Cerebellar cortex (tissue), 1 donor: ENCODE data around the gene SLC1A4.

ENCODE experiments used
- DNase-seq: peaks from one replicate; pipeline ENCODE4 v3.0.0-alpha.2; 2015; ENCODE audit warnings: low spot score

SLC1A4 gene

GRCh38 chr2:65054749-65055421 is 65.7 kb downstream of the SLC1A4 start:
- no peak for DNase-seq

GRCh38 chr2:65055422-65056214 is 66.4 kb downstream of the SLC1A4 start:
- DNase-seq: no peak

GRCh38 chr2:65056215-65057053 is 67.2 kb downstream of the SLC1A4 start, which contains the start of gene CEP68:
TSS of gene CEP68 (plus strand) at chr2:65056416. CDS start at chr2:65069445, 13,029 bp downstream.
- DNase-seq: peak; percentile 98

GRCh38 chr2:65057054-65057375 is 67.8 kb downstream of the SLC1A4 start:
- DNase-seq: peak; percentile 31

- peak; percentile 25 for DNase-seq
Observed at GRCh38 chr2:65057391-65058052, 68.3 kb downstream of the SLC1A4 start.

GRCh38 chr2:65059071-65059470 is 69.9 kb downstream of the SLC1A4 start:
- DNase-seq: no peak

GRCh38 chr2:65061146-65061909 is 72.1 kb downstream of the SLC1A4 start:
- no peak for DNase-seq

- no peak for DNase-seq
Observed at GRCh38 chr2:65061910-65062339, 72.7 kb downstream of the SLC1A4 start.

- no peak for DNase-seq
Observed at GRCh38 chr2:65062843-65063825, 73.9 kb downstream of the SLC1A4 start.

- DNase-seq: peak; percentile 67
Observed at GRCh38 chr2:65064728-65065552, 75.7 kb downstream of the SLC1A4 start.

GRCh38 chr2:65067806-65068553 is 78.8 kb downstream of the SLC1A4 start:
- peak; percentile 42 for DNase-seq

GRCh38 chr2:65069439-65069824 is 80.2 kb downstream of the SLC1A4 start:
- DNase-seq: no peak

GRCh38 chr2:65070172-65070830 is 81.1 kb downstream of the SLC1A4 start:
- peak; percentile 60 for DNase-seq

GRCh38 chr2:65070856-65071255 is 81.7 kb downstream of the SLC1A4 start:
- DNase-seq: no peak

GRCh38 chr2:65071499-65072180 is 82.4 kb downstream of the SLC1A4 start:
- DNase-seq: no peak

GRCh38 chr2:65072181-65072970 is 83.2 kb downstream of the SLC1A4 start:
- no peak for DNase-seq
